IMR-90 (cell line): Measurements from ENCODE around the gene VCPKMT. TPM values are rescaled to one million over a fixed set of nuclear protein-coding genes. Genes with fewer than 3 reads are reported as not detected.

ENCODE experiments used
- ATAC-seq: fragments of 200-7000 bp; cut with Tn5 transposase; 2 replicates; pipeline ENCODE4 v1.9.1; 2020; ENCODE audit warnings: low read depth, mild to moderate bottlenecking, moderate library complexity
- BruUV-seq: library from RNA; stranded (reverse); fragments of 400-500 nt; replicated peaks from 2 replicates; lab custom pipeline; 2021; lab: Mats Ljungman, UMichigan
- CTCF ChIA-PET: fragments of 300-600 bp; formaldehyde crosslinking; extraction: SDS; loops from one replicate; lab custom pipeline; 2021; ENCODE audit warnings: antibody characterized with exemption; lab: Yijun Ruan, JAX
- POLR2A ChIA-PET: fragments of 300-600 bp; sonication (Branson Sonifier 250); formaldehyde crosslinking; loops from one replicate; lab custom pipeline; 2022; ENCODE audit warnings: antibody characterized with exemption; ENCODE audit not compliant: unreplicated experiment; lab: Charles Lee
- DNase-seq: peaks from one replicate; pipeline ENCODE4 v3.0.0; 2013
- H2AFZ ChIP-seq: replicated peaks from 2 replicates; pipeline ENCODE3; 2013; ENCODE audit warnings: low read length, mild to moderate bottlenecking; ENCODE audit not compliant: poor library complexity
- H2AK5ac ChIP-seq: 2 replicates; pipeline ENCODE4 v1.6.1; 2013; ENCODE audit warnings: low read depth, low read length, inconsistent platforms
- H2AK9ac ChIP-seq: replicated peaks from 2 replicates; pipeline ENCODE3; 2013; ENCODE audit warnings: mild to moderate bottlenecking, low read depth, low read length, moderate library complexity; ENCODE audit not compliant: poor library complexity
- H2BK120ac ChIP-seq: 2 replicates; pipeline ENCODE4 v1.6.1; 2013; ENCODE audit warnings: low read depth, low read length, inconsistent platforms
- H2BK15ac ChIP-seq: 3 replicates; pipeline ENCODE4 v1.6.1; 2013; ENCODE audit warnings: low read depth, low read length, inconsistent platforms
- H2BK20ac ChIP-seq: 2 replicates; pipeline ENCODE4 v1.6.1; 2013; ENCODE audit warnings: low read depth, mild to moderate bottlenecking, inconsistent platforms, low read length, moderate library complexity
- H2BK5ac ChIP-seq: 2 replicates; pipeline ENCODE4 v1.6.1; 2013; ENCODE audit warnings: mild to moderate bottlenecking, low read depth, low read length, inconsistent platforms; ENCODE audit not compliant: poor library complexity, severe bottlenecking
- H3K14ac ChIP-seq: replicated peaks from 2 replicates; pipeline ENCODE4 v1.6.1; 2013; ENCODE audit warnings: low read depth, low read length, inconsistent platforms
- H3K18ac ChIP-seq: 2 replicates; pipeline ENCODE4 v1.6.1; 2013; ENCODE audit warnings: low read depth, low read length, control low read depth
- H3K23ac ChIP-seq: 2 replicates; pipeline ENCODE4 v1.6.1; 2013; ENCODE audit warnings: low read depth, low read length, inconsistent platforms
- H3K27ac ChIP-seq: 2 replicates; pipeline ENCODE4 v1.5.1; 2013; ENCODE audit warnings: mild to moderate bottlenecking, control low read depth, low read length; ENCODE audit not compliant: insufficient read depth
- H3K27me3 ChIP-seq: 2 replicates; pipeline ENCODE4 v1.6.1; 2013; ENCODE audit warnings: low read length; ENCODE audit not compliant: control insufficient read depth, insufficient read depth
- H3K36me3 ChIP-seq: 2 replicates; pipeline ENCODE4 v1.6.1; 2013; ENCODE audit warnings: low read length, mixed read lengths; ENCODE audit not compliant: control insufficient read depth, insufficient read depth
- H3K4ac ChIP-seq: 2 replicates; pipeline ENCODE4 v1.6.1; 2013; ENCODE audit warnings: low read depth, low read length, inconsistent platforms
- H3K4me1 ChIP-seq: 2 replicates; pipeline ENCODE4 v1.6.1; 2013; ENCODE audit warnings: low read length, mixed read lengths; ENCODE audit not compliant: control insufficient read depth, insufficient read depth
- H3K4me2 ChIP-seq: 2 replicates; pipeline ENCODE4 v1.6.1; 2013; ENCODE audit warnings: low read depth, mild to moderate bottlenecking, control low read depth, low read length, moderate library complexity
- H3K4me3 ChIP-seq: 2 replicates; pipeline ENCODE4 v1.5.1; 2013; ENCODE audit warnings: low read depth, mild to moderate bottlenecking, control low read depth, low read length, moderate library complexity; ENCODE audit not compliant: insufficient read depth
- H3K56ac ChIP-seq: 2 replicates; pipeline ENCODE4 v1.6.1; 2013; ENCODE audit warnings: low read length, inconsistent platforms; ENCODE audit not compliant: insufficient read depth; ENCODE audit errors: extremely low read depth
- H3K79me1 ChIP-seq, 2 experiments: 2 replicates each; pipeline ENCODE4 v1.6.1; 2013; ENCODE audit warnings: low read length in 2 of 2, inconsistent platforms in 1 of 2, low read depth in 1 of 2
- H3K9ac ChIP-seq: 2 replicates; pipeline ENCODE4 v1.6.1; 2013; ENCODE audit warnings: low read depth, low read length, control low read depth
- H3K9me1 ChIP-seq: 2 replicates; pipeline ENCODE4 v1.6.1; 2013; ENCODE audit warnings: low read length, inconsistent platforms; ENCODE audit not compliant: insufficient read depth
- H3K9me3 ChIP-seq: 2 replicates; pipeline ENCODE4 v1.6.1; 2013; ENCODE audit warnings: low read length; ENCODE audit not compliant: control insufficient read depth, insufficient read depth
- H4K20me1 ChIP-seq: 2 replicates; pipeline ENCODE4 v1.6.1; 2013; ENCODE audit warnings: low read length, inconsistent platforms; ENCODE audit not compliant: insufficient read depth
- H4K5ac ChIP-seq: 2 replicates; pipeline ENCODE4 v1.6.1; 2013; ENCODE audit warnings: mild to moderate bottlenecking, low read depth, low read length, control low read depth
- H4K8ac ChIP-seq, 2 experiments: 2 replicates each; pipeline ENCODE4 v1.6.1; 2013; ENCODE audit warnings: low read depth in 2 of 2, low read length in 2 of 2, control low read depth in 1 of 2, inconsistent platforms in 1 of 2
- H4K91ac ChIP-seq: 2 replicates; pipeline ENCODE4 v1.6.1; 2013; ENCODE audit warnings: low read depth, low read length, inconsistent platforms; ENCODE audit not compliant: insufficient read depth
- BHLHE40 ChIP-seq: fragments of 150-350 bp; IDR thresholded peaks from 2 replicates; pipeline ENCODE4 v1.6.1; 2016; ENCODE audit warnings: mild to moderate bottlenecking, low read depth, low read length
- CEBPB ChIP-seq: IDR thresholded peaks from 2 replicates; pipeline ENCODE4 v1.6.1; 2012; ENCODE audit warnings: low read depth, low read length, improper control_type of control experiment
- CHD1 ChIP-seq: IDR thresholded peaks from 2 replicates; pipeline ENCODE4 v1.6.1; 2012; ENCODE audit warnings: low read depth, low read length, improper control_type of control experiment
- CTCF ChIP-seq: conservative IDR thresholded peaks from 2 replicates; pipeline ENCODE4 v1.5.1; 2012; ENCODE audit warnings: mild to moderate bottlenecking, low read depth, low read length, improper control_type of control experiment
- FOS ChIP-seq: fragments of 150-350 bp; IDR thresholded peaks from 2 replicates; pipeline ENCODE4 v1.6.1; 2016; ENCODE audit warnings: low read depth, low read length
- MAFK ChIP-seq: IDR thresholded peaks from 2 replicates; pipeline ENCODE4 v1.6.1; 2012; ENCODE audit warnings: low read depth, low read length, improper control_type of control experiment
- MAZ ChIP-seq: IDR thresholded peaks from 2 replicates; pipeline ENCODE4 v1.6.1; 2012; ENCODE audit warnings: low read depth, mild to moderate bottlenecking, low read length, improper control_type of control experiment, moderate library complexity, borderline replicate concordance
- MXI1 ChIP-seq: IDR thresholded peaks from 2 replicates; pipeline ENCODE4 v1.6.1; 2012; ENCODE audit warnings: low read depth, mild to moderate bottlenecking, low read length, moderate library complexity, borderline replicate concordance
- NFE2L2 ChIP-seq: fragments of 150-350 bp; IDR thresholded peaks from 2 replicates; pipeline ENCODE4 v1.6.1; 2016; ENCODE audit warnings: low read depth, mild to moderate bottlenecking, low read length
- POLR2A ChIP-seq: IDR thresholded peaks from 2 replicates; pipeline ENCODE4 v1.6.1; 2012; ENCODE audit warnings: mild to moderate bottlenecking, low read depth, low read length
- RAD21 ChIP-seq: IDR thresholded peaks from 2 replicates; pipeline ENCODE4 v1.6.1; 2012; ENCODE audit warnings: low read length, improper control_type of control experiment
- RCOR1 ChIP-seq: IDR thresholded peaks from 2 replicates; pipeline ENCODE4 v1.6.1; 2012; ENCODE audit warnings: mild to moderate bottlenecking, low read length, improper control_type of control experiment; ENCODE audit not compliant: insufficient replicate concordance
- RFX5 ChIP-seq: IDR thresholded peaks from 2 replicates; pipeline ENCODE4 v1.8.0; 2012; ENCODE audit warnings: low read depth, mild to moderate bottlenecking, low read length, moderate library complexity
- SMC3 ChIP-seq: fragments of 150-350 bp; IDR thresholded peaks from 2 replicates; pipeline ENCODE4 v1.6.1; 2016; ENCODE audit warnings: low read depth, mild to moderate bottlenecking, antibody characterized with exemption, low read length, moderate library complexity
- USF2 ChIP-seq: fragments of 150-350 bp; IDR thresholded peaks from 2 replicates; pipeline ENCODE4 v1.6.1; 2017; ENCODE audit warnings: mild to moderate bottlenecking, antibody characterized with exemption, low read length, low read depth
- WGBS, 2 experiments: methylation state at CpG; one replicate each; pipeline versions ENCODE4 v1.1.5 to v1.1.7; 2013; ENCODE audit warnings: missing lambda C conversion rate in 2 of 2; ENCODE audit not compliant: insufficient read length in 1 of 2; ENCODE audit errors: extremely low coverage in 2 of 2; 5-methylcytosine and 5-hydroxymethylcytosine counted together
- dilution Hi-C: fragments of 300-500 bp; cut with HindIII; formaldehyde crosslinking; loops from one replicate; pipeline ENCODE4 v1.14.3; 2018; ENCODE audit warnings: low sequenced_read_pairs; ENCODE audit not compliant: unreplicated experiment
- in situ Hi-C: fragments of 300-500 bp; cut with MboI; formaldehyde crosslinking; loops from 3 replicates; pipeline ENCODE4 v1.14.3; 2019; ENCODE audit warnings: low sequenced_read_pairs, inconsistent platforms, mixed read lengths
- intact Hi-C: fragments of 100-400 bp; cut with micrococcal nuclease; formaldehyde crosslinking; loops from 2 replicates; pipeline ENCODE4 v1.10.0; 2022
- polyA plus RNA-seq, 3 experiments: library from polyadenylated mRNA; depleted of rRNA; stranded (reverse); fragments of >200 nt; gene quantifications; 2 replicates each; pipeline ENCODE4 v1.2.3, GENCODE V29; 2012; ENCODE audit warnings: low replicate concordance in 1 of 3
- total RNA-seq: library from RNA; depleted of rRNA; stranded (reverse); fragments of >200 nt; gene quantifications from 2 replicates; pipeline ENCODE4 v1.2.3, GENCODE V29; 2012
- TF ChIP-seq, protein P1 (sequence below): fragments of 150-350 bp; IDR thresholded peaks from 2 replicates; pipeline ENCODE4 v1.6.1; 2016; ENCODE audit warnings: low read depth, mild to moderate bottlenecking, low read length, moderate library complexity, borderline replicate concordance

VCPKMT gene
- total and polyA plus RNA-seq, 2 of the 4 experiments (the other 2 are of a cell fraction), result 2.5 to 4.7 TPM

- Histone ChIP-seq H2BK20ac (no peak overlapping the region), H3K14ac (no peak overlapping the region), H3K4me1 (no peaks in the 10 kb centered on the region), H3K9me1 (peaks cover 2% of the 10 kb centered on the region; the same call in 1 of the 2 replicates), H4K8ac (no peak overlapping the region), H3K18ac (no peak overlapping the region), H2AFZ (no peak overlapping the region), H3K4me2 (no peak overlapping the region), H3K36me3 (peaks cover 12% of the 10 kb centered on the region), H3K9ac (no peak overlapping the region), H3K23ac (no peak overlapping the region), H3K4ac (no peak overlapping the region), H2BK5ac (no peak overlapping the region), H2AK9ac (no peak overlapping the region), H3K56ac (no peak overlapping the region), H2AK5ac (no peak overlapping the region), H3K9me3 (no peaks in the 10 kb centered on the region), H2BK120ac (no peak overlapping the region), H3K27me3 (no peaks in the 10 kb centered on the region), H2BK15ac (no peak overlapping the region), H4K5ac (no peak overlapping the region), H3K4me3 (no peak overlapping the region), H4K20me1 (no peaks in the 10 kb centered on the region), H4K91ac (no peak overlapping the region), H3K27ac (no peak overlapping the region), H3K79me1 (no peaks in the 10 kb centered on the region; a peak in 2 of 4 replicates)
- WGBS, 2 experiments, result 100% methylated on average over 1 of the region's 5 CpGs; no CpG with 5 or more reads in 1 of the 2 experiments
- POLR2A ChIA-PET, result no interaction called here
- DNase-seq, result no peak
- intact Hi-C loops (no loop called here), in situ Hi-C loops (no loop called here), dilution Hi-C loops (no loop called here)
- no peak for ATAC-seq
- BruUV-seq, result no TSS peak
- no peak for TF ChIP-seq MAFK
- TF ChIP-seq, protein P1, sequence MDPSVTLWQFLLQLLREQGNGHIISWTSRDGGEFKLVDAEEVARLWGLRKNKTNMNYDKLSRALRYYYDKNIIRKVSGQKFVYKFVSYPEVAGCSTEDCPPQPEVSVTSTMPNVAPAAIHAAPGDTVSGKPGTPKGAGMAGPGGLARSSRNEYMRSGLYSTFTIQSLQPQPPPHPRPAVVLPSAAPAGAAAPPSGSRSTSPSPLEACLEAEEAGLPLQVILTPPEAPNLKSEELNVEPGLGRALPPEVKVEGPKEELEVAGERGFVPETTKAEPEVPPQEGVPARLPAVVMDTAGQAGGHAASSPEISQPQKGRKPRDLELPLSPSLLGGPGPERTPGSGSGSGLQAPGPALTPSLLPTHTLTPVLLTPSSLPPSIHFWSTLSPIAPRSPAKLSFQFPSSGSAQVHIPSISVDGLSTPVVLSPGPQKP, result no peak
- TF ChIP-seq CTCF, result no peak
- TF ChIP-seq CHD1, result no peak
- TF ChIP-seq RFX5, result no peak
- TF ChIP-seq MAZ, result no peak
- TF ChIP-seq RCOR1, result no peak
- TF ChIP-seq USF2, result no peak
- TF ChIP-seq CEBPB, result no peak
- no peak for TF ChIP-seq NFE2L2
- TF ChIP-seq FOS, result no peak
- TF ChIP-seq SMC3, result no peak
- TF ChIP-seq POLR2A, result no peak
- TF ChIP-seq BHLHE40, result no peak
- no peak for TF ChIP-seq MXI1
- no peak for TF ChIP-seq RAD21
- CTCF ChIA-PET, result no interaction called here
Measured at GRCh38 chr14:50121486-50121885, 5.1 kb upstream of the VCPKMT start.
